SU-DHL-6 (cell line): ENCODE results near the gene SLC44A5.

ENCODE experiments used
- H2AFZ ChIP-seq: fragments of 200-600 bp; sonication (generic); 2 replicates; pipeline ENCODE4 v1.6.1; 2014; ENCODE audit warnings: low read depth, mild to moderate bottlenecking, moderate library complexity, mixed read lengths, antibody characterized with exemption, low read length; ENCODE audit not compliant: severe bottlenecking
- H3F3A ChIP-seq: fragments of 200-600 bp; shearing (Covaris generic); 2 replicates; pipeline ENCODE4 v1.6.0; 2016; ENCODE audit warnings: antibody characterized with exemption, mild to moderate bottlenecking; ENCODE audit not compliant: insufficient read depth
- H3K27ac ChIP-seq: fragments of 200-600 bp; sonication (generic); 2 replicates; pipeline ENCODE4 v1.5.1; 2016; ENCODE audit warnings: low read depth, mild to moderate bottlenecking, low read length, moderate library complexity, mixed read lengths
- H3K27me3 ChIP-seq: fragments of 200-600 bp; sonication (generic), shearing (Covaris generic); 2 replicates; pipeline ENCODE4 v1.6.0; 2014; ENCODE audit warnings: mild to moderate bottlenecking, low read length
- H3K36me3 ChIP-seq: fragments of 200-600 bp; sonication (generic); 2 replicates; pipeline ENCODE4 v1.6.1; 2014; ENCODE audit warnings: mild to moderate bottlenecking, low read length, mixed read lengths
- H3K4me2 ChIP-seq: fragments of 300-600, 200-600 bp; shearing (Covaris generic), sonication (generic); 2 replicates; pipeline ENCODE4 v1.6.0; 2014; ENCODE audit warnings: low read length, low read depth, mild to moderate bottlenecking; ENCODE audit not compliant: poor library complexity, severe bottlenecking
- H3K4me3 ChIP-seq: fragments of 200-600 bp; sonication (generic); 2 replicates; pipeline ENCODE4 v1.5.1; 2014; ENCODE audit warnings: antibody characterized with exemption, low read length, mild to moderate bottlenecking, mixed read lengths; ENCODE audit not compliant: insufficient read depth, poor library complexity, severe bottlenecking
- H3K79me2 ChIP-seq: fragments of 200-600 bp; sonication (generic); 2 replicates; pipeline ENCODE4 v1.6.1; 2014; ENCODE audit warnings: mild to moderate bottlenecking, low read length, moderate library complexity; ENCODE audit not compliant: insufficient read depth
- H3K9ac ChIP-seq: fragments of 200-600 bp; sonication (generic); 2 replicates; pipeline ENCODE4 v1.7.0; 2014; ENCODE audit warnings: mild to moderate bottlenecking, low read length
- H3K9me2 ChIP-seq: fragments of 200-600 bp; sonication (generic); replicated peaks from 2 replicates; pipeline ENCODE4 v1.6.1; 2014; ENCODE audit warnings: low read length; ENCODE audit not compliant: insufficient read depth
- H3K9me3 ChIP-seq: fragments of 200-600 bp; sonication (generic); 2 replicates; pipeline ENCODE4 v1.6.1; 2014; ENCODE audit warnings: low read length, mixed read lengths; ENCODE audit not compliant: insufficient read depth
- H4K20me1 ChIP-seq: fragments of 200-600 bp; sonication (generic); 2 replicates; pipeline ENCODE4 v1.6.1; 2014; ENCODE audit warnings: low read depth, mild to moderate bottlenecking, antibody characterized with exemption, low read length, moderate library complexity, mixed read lengths
- CTCF ChIP-seq: fragments of 200-600 bp; sonication (generic); IDR thresholded peaks from one replicate; pipeline ENCODE4 v1.5.1; 2017; ENCODE audit warnings: antibody characterized with exemption, mild to moderate bottlenecking, low read length, moderate library complexity; ENCODE audit not compliant: insufficient read depth, poor library complexity, severe bottlenecking
- EZH2phosphoT487 ChIP-seq: fragments of 200-600 bp; sonication (generic), shearing (Covaris generic); conservative IDR thresholded peaks from 2 replicates; pipeline ENCODE4 v1.6.1; 2018; ENCODE audit warnings: mild to moderate bottlenecking, antibody characterized with exemption, low read length, moderate library complexity, mixed read lengths

SLC44A5 gene

GRCh38 chr1:75400716-75401115, 210.2 kb downstream of the SLC44A5 start:
- TF ChIP-seq EZH2phosphoT487, result no peak
- no peak for TF ChIP-seq CTCF
- no peak overlapping the region for H3K4me2 ChIP-seq

GRCh38 chr1:75396745-75397144, 214.2 kb downstream of the SLC44A5 start:
- TF ChIP-seq EZH2phosphoT487 (no peak), CTCF (no peak)
- no peak overlapping the region for H3K27ac ChIP-seq

More at GRCh38 chr1:75400716-75401115, 210.2 kb downstream of the SLC44A5 start:
- Histone ChIP-seq H4K20me1 (no peaks in the 10 kb centered on the region), H2AFZ (no peak overlapping the region), H3K4me3 (no peak overlapping the region), H3K9me3 (no peaks in the 10 kb centered on the region), H3K9ac (no peak overlapping the region), H3K79me2 (no peaks in the 10 kb centered on the region), H3K9me2 (no peaks in the 10 kb centered on the region), H3K36me3 (no peaks in the 10 kb centered on the region), H3K27ac (no peak overlapping the region), H3K27me3 (no peaks in the 10 kb centered on the region), H3F3A (no peaks in the 10 kb centered on the region)

GRCh38 chr1:75396260-75396659, 214.7 kb downstream of the SLC44A5 start:
- Histone ChIP-seq H3K79me2 (no peaks in the 10 kb centered on the region), H3K27ac (no peak overlapping the region), H3K4me2 (no peak overlapping the region), H3K9ac (no peak overlapping the region), H3K36me3 (no peaks in the 10 kb centered on the region), H3F3A (no peaks in the 10 kb centered on the region), H3K27me3 (no peaks in the 10 kb centered on the region), H2AFZ (no peak overlapping the region), H3K4me3 (no peak overlapping the region), H3K9me2 (no peaks in the 10 kb centered on the region), H3K9me3 (no peaks in the 10 kb centered on the region), H4K20me1 (no peaks in the 10 kb centered on the region)
- no peak for TF ChIP-seq CTCF
- no peak for TF ChIP-seq EZH2phosphoT487

More at GRCh38 chr1:75396745-75397144, 214.2 kb downstream of the SLC44A5 start:
- no peaks in the 10 kb centered on the region for H3K9me3 ChIP-seq
- H4K20me1 ChIP-seq, result no peaks in the 10 kb centered on the region
- no peak overlapping the region for H3K4me3 ChIP-seq
- no peaks in the 10 kb centered on the region for H3K9me2 ChIP-seq
- H3K9ac ChIP-seq, result no peak overlapping the region
- no peaks in the 10 kb centered on the region for H3F3A ChIP-seq
- no peak overlapping the region for H2AFZ ChIP-seq
- H3K79me2 ChIP-seq, result no peaks in the 10 kb centered on the region
- no peak overlapping the region for H3K4me2 ChIP-seq
- no peaks in the 10 kb centered on the region for H3K27me3 ChIP-seq
- no peaks in the 10 kb centered on the region for H3K36me3 ChIP-seq
